WTC11 (cell line): ENCODE results near the gene GMPR.

Source experiments
- ZNF263 ChIP-seq: sonication (generic); formaldehyde crosslinking; IDR thresholded peaks from 2 replicates; pipeline ENCODE4 v1.8.1; 2022; ENCODE audit warnings: low read depth, mild to moderate bottlenecking, moderate library complexity, missing genetic modification reagents
- TF ChIP-seq, protein P1 (sequence below): fragments of 200-600 bp; IDR thresholded peaks from 2 replicates; pipeline ENCODE4 v1.8.0; 2022; ENCODE audit warnings: antibody characterized with exemption
- TF ChIP-seq, protein P2 (sequence below): sonication (generic); formaldehyde crosslinking; IDR thresholded peaks from 2 replicates; pipeline ENCODE4 v1.8.0; 2022; ENCODE audit warnings: mild to moderate bottlenecking, missing genetic modification reagents

DNA sequence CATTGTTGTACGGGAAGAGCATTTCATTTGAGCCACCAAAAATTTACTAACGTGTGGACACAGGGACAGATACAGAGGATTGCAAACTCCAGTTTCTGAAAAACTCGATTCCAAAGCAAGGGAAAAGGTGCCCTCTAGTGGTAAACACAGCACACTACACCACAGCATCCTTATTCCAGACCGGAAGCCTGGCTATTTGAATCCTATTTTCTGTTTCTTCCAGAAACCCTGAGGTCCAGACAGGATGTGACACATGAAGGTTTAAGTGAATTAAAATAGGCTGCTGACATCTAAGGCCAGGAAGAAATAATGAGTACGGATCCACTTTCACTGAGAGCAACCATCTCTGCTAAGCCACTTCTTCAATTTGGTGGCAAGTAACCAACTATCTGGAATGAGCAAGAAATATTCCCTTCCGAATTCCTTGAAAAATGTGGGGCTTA lies 31.8 kb upstream of the GMPR start:
- TF ChIP-seq, protein P1, sequence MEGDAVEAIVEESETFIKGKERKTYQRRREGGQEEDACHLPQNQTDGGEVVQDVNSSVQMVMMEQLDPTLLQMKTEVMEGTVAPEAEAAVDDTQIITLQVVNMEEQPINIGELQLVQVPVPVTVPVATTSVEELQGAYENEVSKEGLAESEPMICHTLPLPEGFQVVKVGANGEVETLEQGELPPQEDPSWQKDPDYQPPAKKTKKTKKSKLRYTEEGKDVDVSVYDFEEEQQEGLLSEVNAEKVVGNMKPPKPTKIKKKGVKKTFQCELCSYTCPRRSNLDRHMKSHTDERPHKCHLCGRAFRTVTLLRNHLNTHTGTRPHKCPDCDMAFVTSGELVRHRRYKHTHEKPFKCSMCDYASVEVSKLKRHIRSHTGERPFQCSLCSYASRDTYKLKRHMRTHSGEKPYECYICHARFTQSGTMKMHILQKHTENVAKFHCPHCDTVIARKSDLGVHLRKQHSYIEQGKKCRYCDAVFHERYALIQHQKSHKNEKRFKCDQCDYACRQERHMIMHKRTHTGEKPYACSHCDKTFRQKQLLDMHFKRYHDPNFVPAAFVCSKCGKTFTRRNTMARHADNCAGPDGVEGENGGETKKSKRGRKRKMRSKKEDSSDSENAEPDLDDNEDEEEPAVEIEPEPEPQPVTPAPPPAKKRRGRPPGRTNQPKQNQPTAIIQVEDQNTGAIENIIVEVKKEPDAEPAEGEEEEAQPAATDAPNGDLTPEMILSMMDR: peak; percentile 98
- TF ChIP-seq, protein P2, sequence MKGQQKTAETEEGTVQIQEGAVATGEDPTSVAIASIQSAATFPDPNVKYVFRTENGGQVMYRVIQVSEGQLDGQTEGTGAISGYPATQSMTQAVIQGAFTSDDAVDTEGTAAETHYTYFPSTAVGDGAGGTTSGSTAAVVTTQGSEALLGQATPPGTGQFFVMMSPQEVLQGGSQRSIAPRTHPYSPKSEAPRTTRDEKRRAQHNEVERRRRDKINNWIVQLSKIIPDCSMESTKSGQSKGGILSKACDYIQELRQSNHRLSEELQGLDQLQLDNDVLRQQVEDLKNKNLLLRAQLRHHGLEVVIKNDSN (CRISPR knock-in tag): no peak
- TF ChIP-seq ZNF263 (CRISPR knock-in tag): no peak
